Retina (tissue), 1 donor: ENCODE results near the gene KIF1C.

Experiments
- DNase-seq: peaks from one replicate; pipeline ENCODE4 v3.0.0-alpha.2; 2016

KIF1C gene

DNA sequence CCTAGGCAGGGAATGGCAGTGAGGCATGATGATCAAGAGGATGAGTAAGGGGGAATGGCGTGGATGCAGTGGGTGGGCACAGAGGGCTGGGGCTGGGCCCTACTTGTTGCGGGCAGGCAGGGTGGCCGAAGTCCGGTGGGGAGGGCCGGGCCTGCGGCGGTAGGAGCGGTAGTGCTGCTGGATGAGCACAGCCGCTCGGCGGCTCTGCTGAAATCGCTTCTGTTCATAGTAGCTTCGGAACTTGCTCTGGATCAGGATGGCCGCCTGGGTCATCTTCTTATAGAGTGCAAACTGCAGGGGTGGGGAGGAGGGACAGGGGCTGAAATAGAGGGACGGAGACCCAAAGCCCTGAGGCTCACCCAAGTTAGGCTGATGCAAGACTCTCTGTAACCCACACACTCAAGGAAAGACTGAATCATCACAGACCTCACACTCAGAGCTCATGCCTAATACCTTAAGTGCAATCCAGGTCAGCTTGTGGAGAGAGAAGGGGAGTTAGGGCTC is 28.7 kb upstream of the KIF1C start:
- DNase-seq: no peak

DNA sequence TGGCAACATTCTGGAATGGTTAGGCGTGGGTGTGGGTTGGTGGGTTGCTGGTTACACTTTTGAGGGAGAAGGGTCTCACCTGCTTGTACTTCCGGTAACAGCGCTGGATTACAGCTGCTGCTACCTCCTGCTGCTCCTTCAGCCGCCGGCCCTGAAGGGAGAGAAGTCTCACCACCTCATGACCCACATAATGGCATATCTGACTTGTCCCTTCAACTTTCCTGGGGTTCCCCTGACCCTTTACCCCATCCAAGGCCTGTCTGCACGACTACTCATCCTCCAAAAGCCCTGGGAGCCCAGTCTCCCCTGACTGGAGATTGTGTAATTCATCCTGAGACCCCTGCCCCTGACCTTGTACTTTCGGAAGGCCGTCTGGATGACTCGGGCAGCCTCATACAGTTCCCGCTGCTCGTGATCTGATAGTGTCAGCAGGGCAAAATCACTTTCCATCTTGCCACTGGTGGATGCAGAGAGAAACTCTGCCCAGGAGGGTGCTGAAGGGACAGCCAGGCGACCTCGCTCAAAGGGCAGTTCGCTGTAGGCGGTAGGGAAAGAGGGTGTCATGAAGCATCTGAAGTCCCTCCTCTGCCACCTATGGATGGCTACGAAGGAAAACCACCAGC is 28.1 kb upstream of the KIF1C start:
- no peak for DNase-seq

GRCh38 chr17:4970273-4970672 is 27.5 kb upstream of the KIF1C start:
- DNase-seq: no peak

GRCh38 chr17:4971826-4972225 is 25.9 kb upstream of the KIF1C start:
- no peak for DNase-seq

DNA sequence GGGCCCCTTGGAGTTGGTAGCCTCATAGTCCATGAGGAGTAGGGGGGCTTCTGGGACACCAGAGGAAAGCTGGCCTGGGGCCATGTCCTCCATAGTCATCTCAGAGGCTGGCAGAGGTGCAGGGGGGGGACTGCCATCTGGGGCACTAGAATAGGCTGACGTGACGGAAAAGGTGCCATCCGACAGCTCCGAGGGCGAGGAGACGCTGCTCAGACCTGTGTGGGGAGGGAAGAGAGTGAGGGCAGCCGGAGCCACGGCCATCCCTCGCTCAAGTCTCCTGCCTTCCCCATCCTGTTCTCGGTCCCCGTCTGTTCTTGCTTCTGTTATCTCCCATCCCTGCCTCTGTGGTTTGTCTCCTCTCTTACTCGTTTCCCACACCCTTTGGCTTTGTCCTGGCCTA is 25.4 kb upstream of the KIF1C start:
- no peak for DNase-seq

- DNase-seq: no peak
These were observed 25.0 kb upstream of the KIF1C start for GRCh38 chr17:4972752-4973151.

GRCh38 chr17:4973256-4974114 is 24.3 kb upstream of the KIF1C start:
- no peak for DNase-seq

- no peak for DNase-seq
These were observed 23.6 kb upstream of the KIF1C start for GRCh38 chr17:4974115-4974670.

- DNase-seq: no peak
These were observed 19.0 kb upstream of the KIF1C start for GRCh38 chr17:4978726-4979125.

- DNase-seq: peak; percentile 68
These were observed 17.0 kb upstream of the KIF1C start for GRCh38 chr17:4980644-4981216.

- DNase-seq: no peak
These were observed 15.4 kb upstream of the KIF1C start for GRCh38 chr17:4982305-4982704.

DNA sequence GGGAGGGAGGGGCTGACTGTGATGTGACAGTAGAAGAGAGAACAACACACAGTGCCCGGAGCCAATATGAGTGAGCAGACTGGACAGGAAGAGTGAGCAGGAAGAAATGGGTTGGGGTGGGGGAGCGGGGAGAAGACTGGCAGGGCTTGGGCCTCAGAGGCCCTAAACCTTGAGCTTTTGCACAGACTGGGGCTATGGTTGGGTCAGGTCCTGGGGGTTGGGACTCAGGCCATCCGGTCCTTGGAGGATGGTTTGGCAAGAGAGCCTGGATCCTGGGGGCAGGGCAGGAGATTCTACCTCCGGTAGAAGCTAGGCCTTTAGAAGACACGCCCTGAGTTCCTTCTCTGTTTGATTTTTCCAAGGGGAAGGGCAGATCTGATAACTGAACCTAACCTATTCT is 11.3 kb upstream of the KIF1C start:
- DNase-seq: no peak

DNA sequence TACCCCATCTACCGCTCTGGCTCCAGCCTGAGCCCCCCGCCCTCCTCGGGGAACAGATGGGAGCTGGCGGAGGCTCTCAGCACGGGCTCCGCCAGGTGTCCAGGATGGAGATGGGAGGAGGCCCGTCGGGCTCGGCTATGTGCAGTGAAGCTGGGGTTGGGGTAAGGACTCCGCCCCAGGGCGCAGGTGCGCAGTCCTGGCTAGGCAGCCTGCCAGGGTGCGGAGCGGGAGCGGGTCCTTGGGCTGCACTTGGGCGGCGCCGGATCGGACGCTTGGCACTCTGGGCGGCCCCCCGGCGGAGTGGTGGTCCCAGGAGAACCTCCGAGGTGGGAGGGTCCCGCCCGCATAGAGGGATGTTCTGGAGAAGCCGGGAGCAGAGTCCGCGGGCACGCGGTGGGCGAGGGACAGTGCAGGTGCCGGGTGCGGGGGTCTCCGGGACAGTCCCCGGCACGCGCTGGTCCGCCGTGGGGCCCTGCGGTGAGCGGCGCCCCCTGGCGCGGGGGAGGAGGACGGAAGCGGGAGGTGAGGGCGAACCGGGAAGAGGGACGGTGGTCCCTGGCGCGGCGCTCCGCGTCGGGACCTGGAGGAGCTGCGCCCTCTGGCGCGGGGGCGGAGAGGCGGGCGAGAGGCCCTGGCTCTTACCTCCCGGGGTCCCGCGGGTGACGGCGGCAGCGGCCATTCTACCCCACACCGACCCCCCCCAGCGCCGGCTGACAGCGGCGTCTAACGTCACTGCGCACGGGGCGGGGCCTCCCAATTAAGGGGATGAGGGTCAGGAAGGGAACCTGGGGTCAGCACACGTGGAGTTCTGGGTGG is 10.6 kb upstream of the KIF1C start, which contains the start of gene CAMTA2:
Gene CAMTA2, minus strand, starts transcription at position 725 of the 816 bp plus-strand sequence. CDS start 1,453 bp downstream, outside the sequence.
- DNase-seq: peak; percentile 92

DNA sequence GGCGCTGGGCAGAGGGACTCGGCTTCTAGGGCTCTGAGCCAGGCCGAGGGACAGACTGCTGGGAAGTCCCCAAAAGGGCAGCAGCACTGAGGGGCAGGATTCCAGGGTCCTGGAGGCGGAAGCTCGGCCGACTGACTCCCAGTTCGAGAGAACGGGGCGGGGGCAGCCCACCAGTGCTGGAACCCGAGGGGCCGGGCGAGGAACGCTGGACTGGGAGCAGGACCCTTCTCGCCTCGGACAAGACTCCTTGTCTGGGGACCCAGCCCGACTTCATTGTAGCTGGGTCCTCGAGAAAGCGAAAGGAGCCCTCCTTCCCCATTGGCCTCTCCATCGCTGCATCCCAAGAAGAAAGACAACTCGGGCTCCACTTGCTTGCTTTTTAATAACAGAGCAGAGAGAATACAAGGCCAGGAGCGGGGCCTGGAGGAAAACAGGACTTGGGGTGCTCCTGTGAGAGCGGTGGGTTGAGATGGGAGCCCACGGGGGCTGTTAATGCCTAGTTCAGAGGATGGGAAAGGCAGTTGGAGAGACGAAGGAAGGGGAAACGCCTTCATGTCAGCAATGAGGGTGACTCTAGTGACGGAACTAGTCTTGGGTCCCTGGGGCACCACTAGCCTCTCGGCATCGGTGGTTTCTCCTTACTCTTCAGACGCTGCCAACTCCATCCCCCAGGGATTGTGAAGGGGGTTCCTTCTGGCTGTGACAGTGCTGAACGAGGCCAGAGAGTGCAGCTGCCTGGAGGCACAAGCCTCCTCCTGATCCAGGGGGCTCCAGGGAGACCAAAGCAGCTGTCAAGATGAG is 9.8 kb upstream of the KIF1C start:
- DNase-seq: no peak

DNA sequence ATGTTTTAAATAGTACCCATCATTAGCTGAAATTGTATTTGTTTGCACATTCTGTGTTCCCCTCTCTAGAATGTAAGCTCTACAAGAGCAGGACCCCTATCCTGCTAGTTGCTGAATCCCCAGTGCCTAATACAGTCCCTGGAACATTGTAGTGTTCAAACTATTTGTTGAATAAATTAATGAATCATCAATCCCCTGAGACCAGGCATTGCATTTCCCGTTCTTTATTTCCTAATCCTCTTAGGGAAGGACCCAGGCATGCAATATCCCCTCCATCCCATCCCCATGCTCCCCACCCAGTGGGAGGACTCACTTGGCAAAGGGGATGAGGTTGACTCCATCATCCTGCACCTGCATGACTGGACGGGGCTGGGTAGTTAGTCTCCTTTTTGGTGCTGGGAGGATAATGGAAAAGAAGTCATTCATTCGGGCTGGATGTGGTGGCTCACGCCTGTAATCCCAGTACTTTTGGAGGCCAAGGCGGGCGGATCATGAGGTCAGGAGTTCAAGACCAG is 3.6 kb upstream of the KIF1C start:
- no peak for DNase-seq

DNA sequence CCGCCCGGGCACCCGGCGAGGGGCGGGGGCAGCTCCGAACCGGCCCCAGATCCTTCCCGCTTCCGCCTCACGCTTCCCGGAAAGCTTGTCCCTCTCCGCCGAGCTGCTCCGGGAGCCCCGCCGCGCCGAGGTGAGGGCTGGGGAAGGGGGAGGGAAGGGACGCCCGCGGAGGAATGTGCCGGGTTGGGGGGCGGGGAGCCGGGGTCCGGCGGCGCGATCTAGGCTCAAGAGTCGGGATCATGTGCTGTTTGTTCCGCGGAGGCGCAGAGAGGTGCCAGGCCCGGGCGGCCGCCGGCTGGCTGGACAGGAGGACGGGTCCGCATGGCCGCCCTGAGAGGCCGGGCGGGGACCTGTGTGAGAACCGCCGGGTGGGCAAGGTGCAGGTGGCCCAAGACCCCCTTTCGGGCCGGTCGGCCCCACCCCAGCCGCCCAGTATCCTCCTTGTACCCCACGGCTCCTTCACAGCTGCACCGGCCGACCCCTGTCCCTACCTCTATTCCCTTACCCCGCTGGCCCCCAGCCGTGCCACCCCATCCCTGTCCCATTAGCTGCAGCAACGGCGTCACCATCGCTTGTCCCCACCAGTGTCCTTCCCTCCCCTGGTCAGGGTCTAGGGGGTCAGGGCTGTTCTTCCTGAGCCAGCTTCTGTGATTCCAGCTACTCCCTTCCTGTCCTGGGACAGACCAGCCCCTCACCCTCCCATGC is 429 bp downstream of the KIF1C start:
- DNase-seq: peak; percentile 50

DNA sequence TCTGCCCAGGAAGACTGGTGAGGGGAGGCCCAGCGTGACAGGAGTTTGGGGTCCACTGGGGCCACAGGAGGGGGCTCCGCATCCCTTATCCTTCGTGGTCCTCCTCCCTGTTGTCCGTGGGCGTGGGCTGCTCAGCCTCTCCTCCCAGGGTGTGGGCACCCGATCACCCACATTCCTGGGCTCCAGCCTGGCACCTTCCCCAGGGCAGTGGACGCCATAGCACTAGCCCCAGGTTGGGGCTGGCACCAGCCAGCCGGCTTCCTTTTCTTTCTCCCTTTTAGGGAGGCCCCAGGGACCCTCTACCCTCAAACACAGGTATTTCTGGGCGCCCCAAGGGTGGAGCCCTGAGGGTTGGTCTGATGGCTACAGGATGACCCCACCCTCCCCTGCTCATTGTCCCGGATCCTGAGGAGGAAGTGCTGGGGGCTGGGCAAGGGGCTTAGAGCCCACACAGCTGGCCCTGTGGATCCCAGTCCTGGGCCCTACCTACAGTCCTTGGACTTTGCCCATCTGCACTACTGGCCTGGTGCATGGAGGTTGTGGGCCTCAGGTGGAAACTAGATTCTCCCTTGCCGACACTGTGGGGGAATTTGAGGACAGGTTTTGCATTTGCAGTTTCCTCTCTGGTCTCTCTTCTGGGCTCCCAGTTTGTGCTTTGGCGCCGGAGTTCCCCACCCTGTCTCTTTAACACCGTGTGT is 1.1 kb downstream of the KIF1C start:
- DNase-seq: peak; percentile 20

DNA sequence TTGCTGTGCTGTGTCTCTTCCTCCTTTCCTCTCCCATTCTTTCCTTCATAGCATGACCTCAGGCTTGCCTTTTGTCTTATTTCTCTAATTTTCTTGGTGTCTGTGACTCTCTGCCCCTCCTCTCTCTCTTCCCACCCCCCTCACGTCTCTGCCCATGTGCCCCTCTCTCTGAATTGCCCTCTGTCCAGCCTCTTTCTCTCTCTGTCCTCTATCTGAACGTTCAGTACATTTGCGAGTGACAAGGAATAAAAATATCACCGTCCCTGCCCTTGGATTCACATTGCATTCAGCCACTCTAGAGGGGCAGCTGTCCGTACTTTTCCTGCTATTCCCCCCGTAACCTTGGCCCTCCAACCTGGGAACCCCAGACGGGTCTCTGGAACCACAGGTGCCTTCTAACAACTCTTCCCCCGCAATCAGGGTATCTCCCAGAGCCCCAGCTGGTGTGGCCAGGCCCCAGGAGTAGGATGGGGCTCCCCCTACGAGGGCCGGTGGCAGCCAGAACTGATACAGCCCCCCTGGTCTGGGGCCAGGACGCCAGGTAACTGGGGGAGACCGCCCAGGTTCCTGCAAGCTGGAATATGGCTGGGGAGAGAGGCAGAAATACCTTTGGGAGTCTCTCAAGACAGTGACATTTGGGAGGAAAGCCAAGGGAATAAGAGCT is 1.8 kb downstream of the KIF1C start:
- DNase-seq: no peak

GRCh38 chr17:5000237-5000639 is 2.5 kb downstream of the KIF1C start:
- DNase-seq: no peak
